Measurements from ENCODE around the gene RNF208. TPM values are rescaled to one million over a fixed set of nuclear protein-coding genes. Genes with fewer than 3 reads are reported as not detected.

The RNF208 gene
- total RNA-seq, 4 donors from 2014 or later, result 2.8 to 7.5 (median 5.2) TPM

DNA sequence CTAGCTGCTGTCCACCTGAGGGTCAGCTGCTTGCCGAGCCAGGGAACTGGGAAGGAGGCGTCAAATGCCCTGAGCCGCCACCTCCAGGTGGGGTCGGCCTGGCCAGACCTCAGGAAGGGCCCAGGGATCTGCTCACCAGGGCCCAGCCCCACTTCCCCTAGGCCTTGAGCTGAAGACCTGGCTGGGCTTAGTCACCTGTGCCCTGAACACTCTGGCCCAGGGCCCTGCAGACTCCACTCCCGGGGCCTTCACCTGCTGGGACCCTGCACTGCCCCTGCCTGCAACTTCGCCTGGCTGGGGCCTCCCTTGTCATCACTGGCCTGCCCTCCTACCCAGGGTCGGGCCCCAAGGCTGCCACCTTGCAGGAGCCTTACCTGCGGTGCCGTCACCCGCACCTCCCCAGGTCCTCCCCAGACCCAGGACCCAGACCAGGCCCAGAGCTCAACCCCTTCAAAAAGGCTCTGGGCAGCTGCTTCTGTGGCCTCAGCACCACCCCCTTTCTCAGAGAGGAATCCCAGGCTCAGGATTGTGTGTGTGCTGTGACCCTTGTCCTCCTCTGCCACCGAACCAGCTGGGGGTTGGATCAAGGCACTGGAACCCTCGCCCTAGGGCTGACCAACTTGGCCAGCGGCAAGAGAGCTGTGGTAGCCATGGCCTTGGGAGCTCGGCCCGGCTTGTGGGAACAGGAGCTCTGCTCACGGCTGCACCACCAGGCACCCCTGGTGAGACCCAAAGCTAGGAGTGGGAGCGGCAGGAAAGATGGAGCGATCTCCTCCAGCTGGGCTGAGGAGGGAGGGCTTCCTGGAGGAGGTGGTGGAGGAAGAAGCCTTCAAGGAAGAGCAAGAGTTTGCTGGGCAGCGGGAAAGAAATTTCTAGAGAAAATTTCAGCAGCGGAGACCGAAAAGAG lies 31.9 kb upstream of the RNF208 start:
- Histone ChIP-seq H3K36me3 (peaks cover 14% of the 10 kb centered on the region), H3K27me3 (no peaks in the 10 kb centered on the region), H3K4me3 (peak overlapping the region; percentile 93), H3K4me1 (peaks cover 29% of the 10 kb centered on the region), H3K27ac (no peak overlapping the region), H3K9me3 (no peaks in the 10 kb centered on the region)
- 55% methylated on average over 16 of the region's 21 CpGs for WGBS
- TF ChIP-seq POLR2AphosphoS5 (IDR thresholded peaks at IDR 0.05) (no peak), POLR2A (IDR thresholded peaks at IDR 0.05) (no peak), EP300 (IDR thresholded peaks at IDR 0.05) (no peak)
- TF ChIP-seq, protein P1, sequence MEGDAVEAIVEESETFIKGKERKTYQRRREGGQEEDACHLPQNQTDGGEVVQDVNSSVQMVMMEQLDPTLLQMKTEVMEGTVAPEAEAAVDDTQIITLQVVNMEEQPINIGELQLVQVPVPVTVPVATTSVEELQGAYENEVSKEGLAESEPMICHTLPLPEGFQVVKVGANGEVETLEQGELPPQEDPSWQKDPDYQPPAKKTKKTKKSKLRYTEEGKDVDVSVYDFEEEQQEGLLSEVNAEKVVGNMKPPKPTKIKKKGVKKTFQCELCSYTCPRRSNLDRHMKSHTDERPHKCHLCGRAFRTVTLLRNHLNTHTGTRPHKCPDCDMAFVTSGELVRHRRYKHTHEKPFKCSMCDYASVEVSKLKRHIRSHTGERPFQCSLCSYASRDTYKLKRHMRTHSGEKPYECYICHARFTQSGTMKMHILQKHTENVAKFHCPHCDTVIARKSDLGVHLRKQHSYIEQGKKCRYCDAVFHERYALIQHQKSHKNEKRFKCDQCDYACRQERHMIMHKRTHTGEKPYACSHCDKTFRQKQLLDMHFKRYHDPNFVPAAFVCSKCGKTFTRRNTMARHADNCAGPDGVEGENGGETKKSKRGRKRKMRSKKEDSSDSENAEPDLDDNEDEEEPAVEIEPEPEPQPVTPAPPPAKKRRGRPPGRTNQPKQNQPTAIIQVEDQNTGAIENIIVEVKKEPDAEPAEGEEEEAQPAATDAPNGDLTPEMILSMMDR (IDR thresholded peaks at IDR 0.05), result no peak
- DNase-seq (ENCODE audit: low spot score in 2 of 2), result no peak

DNA sequence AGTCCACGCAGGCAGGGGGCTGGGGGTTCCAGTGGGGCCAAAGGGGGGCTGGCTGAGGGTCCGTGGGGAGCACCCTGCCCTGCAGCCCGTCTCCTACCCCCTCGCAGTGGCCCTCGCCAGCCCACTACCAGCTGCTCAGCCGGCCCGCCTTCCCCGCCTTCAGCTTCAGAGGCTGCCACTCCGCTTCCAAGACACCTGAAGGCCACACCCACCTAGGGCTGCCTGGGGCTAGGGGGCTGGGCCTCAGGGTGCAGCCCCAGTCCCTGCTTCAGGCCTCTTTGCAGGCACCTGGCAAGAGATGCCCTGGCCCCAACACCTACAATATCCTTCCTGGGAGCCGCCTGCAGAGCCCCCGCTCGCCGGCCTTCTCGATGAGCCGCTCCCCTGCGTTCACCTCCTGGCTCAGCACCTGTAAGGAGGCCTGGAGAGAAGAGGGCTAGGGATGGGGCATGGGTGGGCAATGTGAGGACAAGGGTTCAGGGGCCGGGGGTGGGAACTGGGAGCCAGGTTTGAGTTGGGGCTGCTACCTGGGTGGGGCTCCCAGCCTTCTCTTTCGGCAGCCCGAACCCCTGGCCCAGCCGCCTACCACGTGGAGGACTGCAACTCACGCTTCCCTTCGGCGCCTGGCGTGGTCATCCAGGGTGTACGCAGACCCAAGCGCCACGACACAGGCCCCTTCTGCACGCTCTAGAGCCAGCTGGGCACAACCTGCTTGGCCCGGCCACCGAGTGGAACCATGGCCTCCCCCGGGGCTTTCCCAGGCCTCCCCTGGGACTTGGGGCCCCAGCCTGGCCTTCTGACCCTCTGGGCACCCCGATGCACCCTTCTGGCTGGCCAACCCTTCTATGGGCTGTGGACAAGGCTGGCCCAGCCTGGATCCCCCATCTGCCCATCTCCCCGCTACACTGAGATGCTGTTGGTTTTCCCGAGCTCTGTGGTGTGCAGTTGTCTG lies 30.8 kb upstream of the RNF208 start:
- TF ChIP-seq EP300 (IDR thresholded peaks at IDR 0.05), result no peak
- TF ChIP-seq, protein P1 (IDR thresholded peaks at IDR 0.05), result no peak
- Histone ChIP-seq H3K27ac (no peak overlapping the region), H3K36me3 (peaks cover 10% of the 10 kb centered on the region), H3K27me3 (no peaks in the 10 kb centered on the region), H3K9me3 (no peaks in the 10 kb centered on the region), H3K4me1 (peaks cover 29% of the 10 kb centered on the region), H3K4me3 (no peak overlapping the region)
- 90% methylated on average over 25 of the region's 35 CpGs for WGBS
- DNase-seq (ENCODE audit: low spot score in 2 of 2), result no peak

DNA sequence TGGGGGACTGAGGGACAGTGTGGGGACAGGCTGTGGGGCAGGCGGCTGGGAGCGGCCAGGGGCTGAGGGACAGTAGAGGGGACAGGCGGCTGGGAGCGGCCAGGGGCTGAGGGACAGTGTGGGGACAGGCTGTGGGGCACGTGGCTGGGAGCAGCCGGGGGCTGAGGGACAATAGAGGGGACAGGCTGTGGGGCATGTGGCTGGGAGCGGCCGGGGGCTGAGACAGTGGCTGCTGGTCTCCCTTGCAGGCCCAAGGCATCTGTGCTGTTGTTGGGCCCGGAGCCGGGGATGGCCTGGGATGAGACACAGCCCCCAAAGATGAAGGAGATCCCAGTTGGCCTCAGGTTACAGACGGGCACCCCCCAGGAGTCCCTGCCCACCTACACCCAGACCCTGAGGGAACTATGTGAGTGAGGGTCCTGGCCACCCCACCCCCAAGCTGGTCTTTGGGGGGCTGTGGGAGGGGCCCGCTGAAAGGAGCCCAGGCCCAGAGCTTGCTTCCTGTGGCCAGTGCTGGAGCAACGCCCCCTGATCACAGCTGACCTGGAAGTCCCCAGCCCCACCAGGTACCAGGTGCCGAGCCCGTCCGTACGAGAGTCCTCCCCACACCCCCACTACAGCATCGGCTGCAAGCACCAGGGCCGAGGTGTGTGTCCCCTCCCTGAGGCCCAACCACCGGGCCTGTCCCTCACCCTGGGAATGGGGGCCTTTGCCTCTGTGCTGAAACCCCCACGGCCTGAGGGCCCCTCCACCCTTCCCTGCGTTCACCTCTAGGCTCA lies 29.6 kb upstream of the RNF208 start:
- DNase-seq (ENCODE audit: low spot score in 2 of 2), result no peak
- 88% methylated on average over 19 of the region's 22 CpGs for WGBS
- TF ChIP-seq POLR2AphosphoS5 (IDR thresholded peaks at IDR 0.05), result no peak
- TF ChIP-seq POLR2A (IDR thresholded peaks at IDR 0.05), result no peak
- TF ChIP-seq, protein P1 (IDR thresholded peaks at IDR 0.05), result no peak
- no peak for TF ChIP-seq EP300 (IDR thresholded peaks at IDR 0.05)
- H3K4me3 ChIP-seq, result no peak overlapping the region
- no peak overlapping the region for H3K27ac ChIP-seq
- H3K4me1 ChIP-seq, result peaks cover 23% of the 10 kb centered on the region
- peaks cover 2% of the 10 kb centered on the region for H3K36me3 ChIP-seq
- H3K9me3 ChIP-seq, result no peaks in the 10 kb centered on the region
- H3K27me3 ChIP-seq, result no peaks in the 10 kb centered on the region

DNA sequence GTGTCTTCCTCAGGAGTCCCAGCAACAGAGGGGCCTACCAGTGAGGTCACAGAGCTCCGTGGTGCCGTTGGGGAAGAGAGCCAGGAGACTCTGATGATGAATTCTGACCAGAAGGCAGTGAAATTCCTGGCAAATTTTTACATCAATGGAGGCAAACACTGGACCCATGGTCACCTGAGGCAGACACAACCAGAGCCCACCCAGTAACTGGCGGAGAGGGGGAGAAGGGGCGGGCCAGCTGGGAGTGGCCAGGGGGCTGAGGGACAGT lies 29.1 kb upstream of the RNF208 start, which contains the start of gene STPG3:
TSS of gene STPG3 (plus strand) at position 93 of the 268 bp plus-strand sequence. CDS start at position 94, 1 bp downstream.
- H3K4me3 ChIP-seq, result no peak within 1 kb of the TSS
- H3K9me3 ChIP-seq, result no peaks in the 10 kb centered on the region
- peaks cover 18% of the 10 kb centered on the region for H3K4me1 ChIP-seq
- TF ChIP-seq EP300 (IDR thresholded peaks at IDR 0.05), result no peak
- TF ChIP-seq POLR2A (IDR thresholded peaks at IDR 0.05), result no peak
- TF ChIP-seq, protein P1 (IDR thresholded peaks at IDR 0.05), result no peak
- TF ChIP-seq POLR2AphosphoS5 (IDR thresholded peaks at IDR 0.05), result no peak
- DNase-seq (ENCODE audit: low spot score in 2 of 2), result no peak
- 62% methylated on average over 4 of the region's 4 CpGs for WGBS
- H3K27me3 ChIP-seq, result no peaks in the 10 kb centered on the region
- H3K27ac ChIP-seq, result no peak within 1 kb of the TSS
- H3K36me3 ChIP-seq, result no peaks in the 10 kb centered on the region
